HG02943 (cell line): Measurements from ENCODE around the gene ZBTB12.
"Not testable (repeated sequence)": the region's sequence is repeated elsewhere in the genome, so short reads cannot be mapped to it uniquely, and the experiment has no call there.

Experiments used
- ATAC-seq: cut with Tn5 transposase; IDR thresholded peaks from one replicate; pipeline ENCODE4 v1.9.1; 2021; ENCODE audit warnings: mild to moderate bottlenecking, low read depth, moderate library complexity; ENCODE audit not compliant: unreplicated experiment

Gene ZBTB12

GRCh38 chr6:31857774-31858173, 44.1 kb downstream of the ZBTB12 start:
- ATAC-seq, result not testable (repeated sequence)

DNA sequence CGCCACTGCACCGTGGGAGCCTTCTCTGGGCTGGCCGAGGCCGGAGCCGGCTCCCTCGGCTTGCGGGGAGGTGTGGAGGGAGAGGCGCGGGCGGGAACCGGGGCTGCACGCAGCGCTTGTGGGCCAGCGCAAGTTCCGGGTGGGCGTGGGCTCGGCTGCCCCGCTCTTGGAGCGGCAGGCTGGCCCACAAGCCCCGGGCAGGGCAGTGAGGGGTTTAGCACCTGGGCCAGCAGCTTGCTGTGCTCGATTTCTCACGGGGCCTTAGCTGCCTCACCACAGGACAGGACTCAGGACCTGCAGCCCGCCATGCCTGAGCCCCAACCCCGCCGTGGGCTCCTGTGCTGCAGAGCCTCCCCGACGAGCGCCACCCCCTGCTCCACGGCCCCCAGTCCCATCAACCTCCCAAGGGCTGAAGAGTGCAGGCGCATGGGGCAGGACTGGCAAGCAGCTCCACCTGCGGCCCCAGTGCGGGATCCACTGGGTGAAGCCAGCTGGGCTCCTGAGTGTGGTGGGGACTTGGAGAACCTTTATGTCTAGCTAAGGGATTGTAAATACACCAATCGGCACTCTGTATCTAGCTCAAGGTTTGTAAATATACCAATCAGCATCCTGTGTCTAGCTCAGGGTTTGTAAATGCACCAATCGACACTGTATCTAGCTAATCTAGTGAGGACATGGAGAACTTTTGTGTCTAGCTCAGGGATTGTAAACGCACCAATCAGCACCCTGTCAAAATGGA, 49.7 kb downstream of the ZBTB12 start:
- not testable (repeated sequence) for ATAC-seq

- no peak for ATAC-seq
Observed at GRCh38 chr6:31851485-31851832, 50.4 kb downstream of the ZBTB12 start.

DNA sequence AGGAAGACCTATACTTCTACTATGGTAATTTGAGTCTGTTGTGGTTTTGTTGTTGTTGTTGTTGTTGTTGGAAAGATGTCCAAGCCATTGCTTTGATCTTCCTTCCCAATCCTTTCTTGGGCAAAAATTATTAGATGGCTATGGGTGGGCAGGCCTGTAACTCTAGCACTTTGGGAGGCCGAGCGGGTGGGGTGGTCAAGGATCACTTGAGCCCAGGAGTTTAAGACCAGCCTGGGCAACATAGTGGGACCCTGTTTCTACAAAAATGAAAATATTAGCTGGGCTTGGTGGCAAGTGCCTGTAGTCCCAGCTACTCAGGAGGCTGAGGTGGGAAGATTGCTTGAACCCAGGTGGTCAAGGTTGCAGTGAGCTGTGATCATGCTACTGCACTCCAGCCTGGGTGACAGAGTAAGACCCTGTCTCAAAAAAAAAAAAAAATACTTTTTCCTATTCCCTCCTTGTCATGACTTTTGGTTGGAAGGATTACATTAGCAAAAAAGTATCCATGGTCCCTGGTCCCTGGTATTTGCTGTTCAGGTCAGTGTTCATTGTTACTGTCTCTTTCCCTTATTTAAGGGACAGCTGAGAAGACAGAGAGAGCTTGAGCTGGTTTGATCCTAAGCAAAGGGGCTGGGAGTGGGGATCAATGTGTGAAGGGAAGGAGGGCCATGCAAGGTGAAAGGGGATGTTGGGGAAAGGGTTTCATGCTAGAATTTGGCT, 51.0 kb downstream of the ZBTB12 start:
- no peak for ATAC-seq
